ENCODE measurements around the gene PSD4. TPM values are rescaled to one million over a fixed set of nuclear protein-coding genes. Genes with fewer than 3 reads are reported as not detected.

The PSD4 gene
- total RNA-seq, 1 donor from 2014 or later = 1.3 TPM

DNA sequence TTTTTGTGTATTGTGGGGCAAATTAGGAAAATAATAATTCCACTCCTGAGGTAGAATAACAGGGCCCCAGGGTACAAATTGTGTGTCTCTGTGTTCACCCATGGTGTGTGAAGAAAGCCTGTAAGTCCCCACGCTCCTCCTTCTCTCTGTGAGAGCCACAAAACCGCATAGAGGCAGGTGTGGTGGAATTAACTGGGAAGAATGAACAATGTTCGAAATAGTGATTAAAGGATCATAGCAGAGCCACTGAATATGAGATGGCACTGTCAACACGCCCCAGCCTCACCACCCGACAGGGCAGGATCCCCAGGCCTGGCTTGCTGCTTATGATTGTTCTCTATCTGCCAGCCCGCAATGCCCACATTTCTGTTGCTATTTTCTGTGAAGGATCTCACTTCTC lies 32.3 kb upstream of the PSD4 start:
- DNase-seq (ENCODE audit: extremely low read depth, low read depth, low spot score) = no peak

DNA sequence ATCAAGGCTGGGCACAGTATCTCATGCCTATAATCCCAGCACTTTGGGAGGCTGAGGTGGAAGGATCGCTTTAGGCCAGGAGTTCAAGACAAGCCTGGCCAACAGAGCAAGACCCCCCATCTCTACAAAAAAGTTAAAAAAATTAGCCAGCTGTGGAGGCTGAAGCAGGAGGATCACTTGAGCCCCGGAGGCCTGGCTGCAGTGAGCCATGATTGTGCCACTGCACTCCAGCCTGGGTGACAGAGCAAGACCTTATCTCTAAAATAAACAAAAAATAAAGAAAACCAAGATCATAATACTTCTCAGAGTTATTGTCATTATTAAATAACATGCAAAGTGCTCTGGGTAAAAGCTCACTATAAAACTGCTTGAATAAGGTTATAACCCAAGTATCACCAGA lies 31.5 kb upstream of the PSD4 start:
- DNase-seq (ENCODE audit: extremely low read depth, low read depth, low spot score) = no peak

DNA sequence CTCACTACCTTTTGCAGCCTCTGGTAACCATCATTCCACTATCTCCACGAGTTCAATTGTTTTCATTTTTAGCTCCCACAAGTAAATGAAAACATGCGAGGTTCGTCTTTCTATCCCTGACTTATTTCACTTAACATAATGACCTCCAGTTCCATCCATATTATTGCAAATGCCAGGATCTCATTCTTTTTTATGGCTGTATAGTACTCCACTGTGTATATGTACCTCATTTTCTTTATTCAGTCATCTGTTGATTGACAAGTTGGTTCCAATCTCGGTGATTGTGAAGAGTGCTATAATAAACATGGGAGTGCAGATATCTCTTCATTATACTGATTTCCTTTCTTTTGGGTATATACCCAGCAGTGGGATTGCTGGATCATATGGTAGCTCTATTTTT lies 29.5 kb upstream of the PSD4 start:
- no peak for DNase-seq (ENCODE audit: extremely low read depth, low read depth, low spot score)

DNA sequence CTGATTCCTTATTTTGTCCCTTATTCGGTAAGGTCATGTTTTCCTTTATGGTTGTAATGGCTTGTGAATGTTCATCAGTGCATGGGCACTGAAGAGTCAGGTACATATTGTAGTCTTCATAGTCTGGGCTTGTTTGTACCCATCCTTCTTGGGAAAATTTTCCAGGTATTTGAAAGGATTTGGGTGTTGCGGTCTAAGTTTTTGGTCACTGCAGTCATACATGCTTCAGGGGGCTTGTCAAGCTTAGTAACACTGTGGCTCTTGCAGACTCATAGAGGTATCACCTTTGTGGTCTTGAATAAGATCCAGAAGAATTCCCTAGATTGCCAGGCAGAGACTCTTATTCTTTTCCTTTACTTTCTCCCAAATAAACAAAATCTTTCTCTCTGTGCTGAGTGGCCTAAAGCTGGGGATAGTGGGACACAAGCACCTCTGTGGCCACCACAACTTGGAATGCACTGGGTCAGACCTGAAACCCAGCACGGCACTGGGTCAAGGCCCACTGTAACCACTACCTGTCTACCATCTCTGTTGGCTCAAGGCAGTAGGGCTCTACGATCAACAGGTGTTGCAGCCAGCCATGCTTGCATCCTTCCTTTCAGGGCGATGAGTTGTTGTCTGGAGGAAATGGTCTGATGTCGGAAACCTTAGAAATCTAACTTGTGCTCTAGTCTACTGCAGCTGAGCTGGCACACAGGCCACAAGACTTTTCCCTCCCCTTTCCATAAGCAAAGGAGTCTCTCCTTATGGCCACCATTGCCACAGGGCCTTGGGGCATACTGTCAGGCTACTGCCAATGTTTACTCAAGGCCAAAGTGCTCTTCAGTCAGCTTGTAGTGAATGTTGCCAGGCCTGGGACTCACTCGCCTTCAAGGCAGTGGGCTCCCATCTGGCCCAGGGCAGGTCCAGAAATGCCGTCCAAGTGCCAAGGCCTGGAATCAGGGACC lies 24.9 kb upstream of the PSD4 start:
- DNase-seq (ENCODE audit: extremely low read depth, low read depth, low spot score) = no peak

DNA sequence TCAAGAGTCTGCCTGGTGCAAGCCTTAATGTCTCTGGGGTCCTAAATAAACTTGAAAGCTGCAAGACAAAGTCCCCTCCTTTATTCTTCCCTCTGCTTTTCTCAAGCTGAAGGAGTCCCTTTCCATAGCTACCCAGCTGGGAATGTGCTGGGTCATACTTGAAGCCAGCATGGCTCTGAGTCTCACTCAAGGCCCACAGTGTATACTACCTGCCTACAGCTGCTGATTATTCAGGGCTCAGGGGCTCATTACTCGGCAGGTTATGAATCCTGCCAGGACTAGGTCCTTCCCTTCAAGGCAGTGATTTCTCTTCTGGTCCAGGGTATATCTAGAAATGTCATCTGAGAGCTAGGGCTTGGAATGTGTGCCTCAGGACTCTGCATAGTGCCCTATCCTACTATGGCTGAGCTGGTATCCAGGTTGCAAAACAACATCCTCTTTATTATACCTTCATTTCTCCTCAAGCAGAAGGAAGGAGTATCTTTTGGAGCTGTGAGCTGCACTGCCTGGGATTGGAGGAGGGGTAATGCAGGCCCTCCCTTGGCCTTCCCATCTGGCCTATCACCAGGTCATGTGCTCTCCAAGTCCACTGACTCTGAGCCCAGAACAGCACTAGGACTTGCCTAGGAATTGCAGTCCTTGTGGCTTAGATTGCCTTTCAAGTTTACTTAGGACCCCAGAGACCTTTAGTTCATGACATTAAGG lies 24.1 kb upstream of the PSD4 start:
- no peak for DNase-seq (ENCODE audit: extremely low read depth, low read depth, low spot score)

DNA sequence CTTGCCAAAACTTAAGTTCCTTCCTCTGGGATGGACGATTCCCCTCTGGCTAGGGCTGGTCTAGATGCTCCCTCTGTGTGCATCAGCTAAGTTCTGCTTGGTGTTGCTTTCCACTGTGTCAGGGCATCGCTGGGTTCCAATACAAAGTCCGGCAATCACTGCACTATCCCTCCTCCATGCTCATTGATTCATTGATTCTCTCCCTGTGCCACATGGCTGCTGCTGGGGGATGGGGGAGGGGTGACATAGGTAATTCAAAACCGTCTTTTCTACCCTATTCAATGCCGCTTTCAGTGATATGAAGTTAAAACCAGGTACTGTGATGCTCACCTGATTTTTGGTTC lies 23.5 kb upstream of the PSD4 start:
- no peak for DNase-seq (ENCODE audit: extremely low read depth, low read depth, low spot score)

DNA sequence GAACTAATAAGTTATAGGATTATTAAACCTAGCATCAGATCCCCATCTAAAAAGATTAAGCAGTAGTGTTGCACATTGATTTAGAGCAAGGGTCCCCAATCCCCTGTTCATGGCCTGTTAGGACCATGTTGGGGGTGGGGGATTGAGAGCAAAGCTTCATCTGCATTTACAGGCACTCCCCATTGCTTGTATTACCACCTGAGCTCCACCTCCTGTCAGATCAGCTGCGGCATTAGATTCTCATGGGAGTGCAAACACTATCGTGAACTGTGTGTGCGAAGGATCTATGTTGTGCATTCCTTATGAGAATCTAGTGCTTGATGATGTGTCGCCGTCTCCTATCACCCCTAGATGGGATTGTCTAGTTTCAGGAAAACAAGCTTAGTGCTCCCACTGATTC lies 18.4 kb upstream of the PSD4 start:
- DNase-seq (ENCODE audit: extremely low read depth, low read depth, low spot score) = no peak

DNA sequence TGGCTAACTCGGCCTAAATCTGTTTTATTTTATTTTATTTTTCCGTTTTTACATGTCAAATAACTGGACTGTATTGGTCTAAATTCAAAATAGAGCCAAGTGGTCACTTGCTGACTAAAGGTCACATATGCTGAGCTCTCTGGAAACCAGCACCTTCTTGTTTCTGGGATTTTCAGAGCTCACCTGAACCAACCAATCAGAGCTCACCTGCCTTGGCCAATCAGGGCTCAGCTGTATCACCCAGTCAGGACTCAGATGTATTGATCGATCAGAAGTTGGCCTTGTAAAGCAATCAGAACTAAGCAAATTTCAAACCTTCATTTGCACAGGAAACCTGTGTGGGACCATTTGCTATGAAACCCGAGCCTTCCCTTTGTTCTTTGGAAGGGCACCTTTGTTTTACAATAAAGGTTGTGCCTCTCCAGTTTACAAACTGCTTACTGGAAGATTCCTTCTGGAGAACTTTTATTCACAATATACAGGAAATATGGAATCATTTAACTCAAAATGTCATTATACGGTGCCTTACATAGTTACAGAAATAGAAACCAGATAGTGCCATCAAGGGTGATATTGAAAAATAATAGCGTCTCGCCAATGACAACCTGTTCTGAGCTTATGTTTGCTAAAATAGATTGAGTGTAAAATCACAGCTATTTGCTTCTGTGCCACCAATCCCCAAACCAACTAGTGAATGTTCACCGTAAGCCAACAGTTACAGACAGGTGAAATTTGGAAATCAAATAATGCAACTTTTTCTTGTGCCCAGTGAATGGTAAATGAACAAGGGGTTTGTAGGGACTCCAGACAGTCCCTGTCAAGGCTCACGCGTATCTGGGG lies 17.3 kb upstream of the PSD4 start:
- DNase-seq (ENCODE audit: extremely low read depth, low read depth, low spot score) = no peak

DNA sequence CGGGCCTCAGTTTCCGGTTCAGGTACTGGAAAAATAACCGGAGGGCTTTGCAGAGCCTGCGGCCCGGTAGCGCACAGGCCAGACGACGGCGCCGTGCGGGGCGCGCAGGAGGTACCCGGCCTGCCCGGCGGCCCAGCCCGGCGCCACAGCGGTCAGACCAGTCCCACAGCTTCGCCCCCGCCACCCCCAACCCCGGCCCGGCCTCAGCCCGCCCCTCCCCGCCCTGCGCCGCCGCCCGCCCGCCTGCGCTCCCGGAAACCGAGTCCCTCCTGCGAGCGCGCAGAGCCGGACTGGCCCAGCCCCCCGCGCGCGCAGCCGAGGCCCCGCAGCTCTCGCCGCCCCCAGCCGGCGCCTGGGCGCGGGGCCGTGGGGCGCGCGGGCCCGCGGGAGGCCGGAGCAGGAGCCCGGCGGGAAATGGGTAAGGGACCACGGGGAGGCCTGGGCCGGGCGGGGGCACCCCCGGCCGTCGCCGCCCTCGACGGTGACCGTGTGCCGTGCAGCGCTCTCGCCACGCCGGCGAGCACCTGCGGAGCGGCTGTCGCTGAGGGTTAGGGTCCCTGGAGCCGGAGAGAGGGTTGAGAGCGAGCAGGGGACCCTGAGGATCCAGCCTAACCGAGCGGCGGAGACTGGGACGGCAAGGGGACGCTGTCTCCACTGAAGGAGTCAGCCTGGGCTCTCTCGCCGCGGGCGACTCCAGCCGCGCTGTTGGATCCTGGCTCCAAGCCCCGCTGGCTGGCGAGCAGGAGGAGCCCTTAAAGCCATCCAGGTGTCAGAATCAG lies 16.5 kb upstream of the PSD4 start:
- no peak for DNase-seq (ENCODE audit: extremely low read depth, low read depth, low spot score)

DNA sequence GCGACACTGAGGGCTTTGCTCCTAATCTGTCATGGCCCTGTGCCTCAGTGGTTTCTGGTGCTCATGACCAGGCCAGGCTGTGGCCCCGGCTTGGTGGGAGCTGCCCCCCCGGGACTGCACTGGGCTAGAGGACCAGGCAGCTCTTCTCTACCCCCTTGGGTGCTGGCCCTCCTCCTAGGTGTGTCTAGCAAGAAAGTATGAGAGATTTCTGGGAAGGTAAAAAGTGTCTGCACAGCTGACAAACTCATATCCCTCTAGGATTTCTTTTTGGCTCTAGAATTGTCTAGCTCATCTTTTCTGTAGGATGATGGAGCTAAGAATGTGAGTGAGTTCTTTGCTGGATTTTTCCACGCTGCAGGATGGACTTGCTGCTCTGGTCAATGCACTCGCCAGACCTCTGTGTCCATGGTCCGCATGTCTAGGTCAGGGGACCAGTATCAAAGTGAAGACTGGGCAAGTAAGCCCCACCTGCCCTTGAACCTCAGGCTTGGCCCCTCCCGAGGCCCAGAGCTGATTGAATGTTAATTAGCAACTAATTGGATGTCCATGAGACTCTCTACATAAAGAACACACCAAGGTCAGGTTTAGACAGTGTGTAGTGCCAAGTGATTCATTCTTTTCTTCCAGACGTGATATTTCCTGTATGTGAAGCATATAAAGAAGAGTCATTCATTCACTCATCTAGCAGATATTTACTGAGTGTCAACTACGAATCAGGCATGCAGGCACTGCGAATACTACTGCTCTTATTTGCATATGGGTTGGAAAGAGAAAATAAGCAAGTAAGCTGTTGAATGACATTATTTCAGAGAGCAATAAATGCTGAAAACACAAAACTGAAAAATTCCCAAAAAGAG lies 15.6 kb upstream of the PSD4 start:
- no peak for DNase-seq (ENCODE audit: extremely low read depth, low read depth, low spot score)

DNA sequence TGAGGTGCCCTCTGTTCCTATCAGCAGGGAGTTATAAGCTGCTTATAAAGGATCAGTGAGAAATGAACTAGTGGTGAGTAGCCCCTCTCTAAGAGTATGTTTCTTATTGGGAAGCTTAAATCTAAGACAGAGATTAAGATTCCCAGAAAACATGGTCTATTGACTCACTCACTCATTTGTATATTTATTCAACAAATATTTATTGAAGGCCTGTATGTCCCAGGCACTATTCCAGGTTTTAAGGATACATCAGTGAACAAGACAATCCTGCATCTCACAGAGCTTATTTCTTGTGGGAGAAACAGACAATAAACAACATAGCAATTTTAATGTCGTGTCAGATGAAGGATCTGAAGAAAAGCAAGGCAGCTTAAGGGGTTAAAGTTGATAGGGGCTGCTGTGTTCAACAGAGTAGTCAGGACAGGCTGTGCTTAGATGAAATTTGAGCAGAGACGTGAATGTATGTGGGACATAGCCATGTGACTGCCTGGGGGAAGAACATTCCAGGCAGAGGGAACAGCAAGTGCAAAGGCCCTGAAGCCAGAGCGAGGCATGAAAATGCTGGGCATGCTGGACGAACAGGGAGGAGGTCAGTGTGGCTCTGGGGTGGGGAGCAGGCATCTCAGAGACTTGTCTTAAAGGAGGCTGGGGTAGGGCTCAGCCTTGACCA lies 14.8 kb upstream of the PSD4 start:
- DNase-seq (ENCODE audit: extremely low read depth, low read depth, low spot score) = no peak

DNA sequence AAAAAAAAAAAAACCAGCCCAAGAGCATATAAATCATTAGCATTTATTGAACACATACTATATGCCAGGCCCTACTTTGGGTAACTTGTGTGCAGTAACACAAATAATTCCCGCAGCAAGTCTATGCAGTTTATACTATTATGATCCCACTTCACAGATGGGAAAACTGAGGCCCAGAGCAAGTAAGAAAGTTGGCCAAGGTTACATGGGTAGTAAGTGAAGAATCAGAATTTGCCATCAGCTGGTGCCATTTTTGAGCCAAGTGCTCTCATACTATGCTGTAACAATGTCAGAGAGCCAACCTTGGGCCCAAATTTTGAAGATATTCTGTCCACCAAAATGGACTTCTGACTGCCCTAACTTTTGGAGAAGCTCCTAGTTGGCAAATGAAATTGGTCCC lies 13.5 kb upstream of the PSD4 start:
- DNase-seq (ENCODE audit: extremely low read depth, low read depth, low spot score) = no peak

DNA sequence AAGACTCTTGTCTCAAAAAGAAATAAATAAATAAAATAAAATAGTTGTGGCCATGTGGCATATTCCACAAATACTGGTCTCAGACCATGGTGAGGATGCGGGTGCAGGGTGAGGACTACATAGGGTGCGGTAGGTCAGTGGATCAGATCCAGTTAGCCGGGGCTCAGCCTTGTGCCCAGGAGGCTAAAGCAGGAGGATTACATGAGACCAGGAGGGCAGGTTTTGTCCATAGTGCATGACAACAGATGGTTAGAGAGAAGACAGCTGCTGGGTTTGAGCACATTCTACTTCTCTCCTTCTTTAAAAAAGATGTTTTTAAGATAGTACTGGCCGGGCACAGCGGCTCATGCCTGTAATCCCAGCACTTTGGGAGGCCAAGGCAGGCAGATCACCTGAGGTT lies 12.8 kb upstream of the PSD4 start:
- DNase-seq (ENCODE audit: extremely low read depth, low read depth, low spot score) = no peak

DNA sequence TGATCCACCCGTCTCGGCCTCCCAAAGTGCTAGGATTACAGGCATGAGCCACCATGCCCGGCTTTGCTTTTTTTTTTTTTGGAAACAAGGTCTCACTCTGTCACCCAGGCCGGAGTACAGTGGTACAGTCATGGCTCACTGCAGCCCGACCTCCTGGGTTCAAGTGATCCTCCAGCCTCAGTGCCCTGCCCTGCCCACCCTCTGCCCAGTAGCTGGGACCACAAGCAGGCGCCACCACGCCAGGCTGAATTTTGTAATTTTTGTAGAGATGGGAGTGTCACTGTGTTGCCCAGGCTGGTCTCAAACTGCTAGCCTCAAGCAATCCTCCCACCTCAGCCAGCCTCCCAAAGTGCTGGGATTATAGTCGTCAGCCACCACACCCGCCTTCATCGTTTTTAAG lies 11.6 kb upstream of the PSD4 start:
- no peak for DNase-seq (ENCODE audit: extremely low read depth, low read depth, low spot score)

DNA sequence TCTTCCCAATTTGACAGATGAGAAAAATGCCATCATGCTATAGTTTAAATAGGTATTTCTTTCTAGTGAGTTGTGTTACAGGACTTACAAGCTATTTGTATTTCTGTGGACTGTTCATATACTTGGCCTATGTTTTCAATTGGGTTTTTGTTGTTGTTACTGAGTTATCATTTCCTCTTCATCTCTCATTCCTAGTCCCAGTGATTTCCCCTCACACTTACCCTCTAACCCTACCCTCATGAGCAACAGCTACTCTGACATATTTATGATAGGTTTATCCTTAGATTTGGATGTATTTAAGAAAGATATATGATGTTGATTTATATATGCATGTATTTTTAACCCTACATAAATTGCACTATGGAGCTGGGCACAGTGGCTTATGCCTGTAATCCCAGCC lies 10.9 kb upstream of the PSD4 start:
- no peak for DNase-seq (ENCODE audit: extremely low read depth, low read depth, low spot score)

DNA sequence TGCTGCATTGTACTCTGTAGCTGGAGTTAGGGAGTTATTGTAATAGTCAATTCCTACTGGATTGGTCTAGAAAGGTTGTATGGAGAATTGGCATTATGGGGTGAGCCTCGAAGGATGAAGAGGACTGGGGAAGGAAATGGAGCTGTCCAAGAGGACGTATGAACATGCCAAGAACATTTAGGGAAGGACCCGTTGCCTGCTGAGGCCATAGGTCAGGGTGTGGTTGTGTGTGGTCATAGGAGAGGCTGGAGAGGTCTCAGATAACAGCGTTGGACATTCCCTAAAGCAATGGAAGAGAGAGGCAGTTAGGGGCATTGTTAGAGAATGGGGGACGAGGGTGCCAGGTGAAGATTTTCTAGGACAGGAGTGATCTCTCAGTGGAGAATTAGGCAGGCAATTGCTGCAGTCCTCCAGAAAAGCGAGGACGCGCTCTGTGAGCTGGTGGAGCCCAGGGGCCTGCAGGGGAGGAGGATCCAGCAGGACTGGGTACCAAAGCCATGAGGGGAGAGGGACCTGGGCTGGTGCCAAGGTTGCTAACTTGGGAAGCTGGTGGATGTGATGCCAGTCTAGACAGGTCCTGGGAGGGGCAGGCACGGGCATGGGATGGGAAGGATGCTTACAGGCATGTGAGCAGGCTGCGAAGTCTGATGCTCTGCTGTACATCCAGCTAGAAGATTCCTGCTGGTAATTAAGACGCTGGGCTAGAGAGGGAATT lies 9.4 kb upstream of the PSD4 start:
- DNase-seq (ENCODE audit: extremely low read depth, low read depth, low spot score) = no peak

DNA sequence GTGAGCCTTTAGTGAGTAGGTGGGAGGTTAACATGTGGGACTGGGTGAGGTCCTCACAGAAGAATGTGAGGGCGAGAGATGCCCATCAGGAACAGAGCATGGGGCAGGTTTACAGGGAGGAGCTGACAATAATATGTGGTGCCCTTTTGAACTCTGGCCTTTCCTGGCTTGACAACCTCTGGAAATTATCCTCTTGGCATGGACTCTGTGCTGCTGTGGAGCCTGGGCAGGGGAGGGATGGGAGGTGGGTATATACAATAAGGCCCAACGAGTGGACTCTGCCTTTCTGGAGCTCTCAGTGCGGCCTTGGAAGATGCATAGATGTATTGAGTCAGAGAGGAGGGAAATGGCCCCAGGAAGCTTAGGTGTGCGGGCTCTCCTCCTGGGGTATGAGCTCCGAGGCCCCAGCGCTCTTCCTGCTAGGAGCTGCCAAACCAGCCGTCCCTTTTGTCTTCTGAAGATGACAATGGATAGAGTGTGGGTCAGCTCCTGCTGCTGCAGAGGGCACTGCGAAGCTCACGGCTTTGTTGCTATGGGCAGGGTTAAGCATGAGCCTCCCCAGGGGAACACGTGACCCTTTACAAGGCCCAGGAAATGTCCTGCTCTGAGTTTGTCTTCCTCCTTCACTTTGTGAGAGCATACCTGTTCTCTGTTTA lies 8.7 kb upstream of the PSD4 start:
- no peak for DNase-seq (ENCODE audit: extremely low read depth, low read depth, low spot score)

DNA sequence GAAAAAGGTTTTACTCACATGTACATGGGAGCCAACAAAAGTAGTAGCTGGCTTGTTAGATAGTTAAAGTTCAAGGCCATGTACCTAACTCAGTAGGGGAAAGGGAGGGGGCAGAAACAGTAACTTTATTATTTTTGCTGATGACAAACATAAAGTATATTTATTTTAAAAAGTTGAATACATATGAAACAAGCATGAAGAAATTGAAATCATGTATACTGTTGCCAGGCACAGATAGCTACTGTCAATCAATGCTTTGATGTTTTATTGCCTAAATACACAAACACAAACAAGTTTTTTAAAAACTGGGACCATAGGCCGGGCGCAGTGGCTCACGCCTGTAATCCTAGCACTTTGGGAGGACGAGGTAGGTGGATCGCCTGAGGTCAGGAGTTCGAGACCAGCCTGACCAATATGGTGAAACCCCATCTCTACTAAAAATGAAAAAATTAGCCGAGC lies 7.6 kb upstream of the PSD4 start:
- no peak for DNase-seq (ENCODE audit: extremely low read depth, low read depth, low spot score)
